Lower lobe of right lung (tissue), 2 donors: ENCODE data around the gene PLD6. TPM values are rescaled to one million over a fixed set of nuclear protein-coding genes. Genes with fewer than 3 reads are reported as not detected.
"Not testable (repeated sequence)": the region's sequence is repeated elsewhere in the genome, so short reads cannot be mapped to it uniquely, and the experiment has no call there.

Source experiments
- ATAC-seq, 2 donors: fragments of 200-7000 bp; cut with Tn5 transposase; one replicate each; pipeline ENCODE4 v1.9.1; 2020 to 2022; ENCODE audit warnings: mild to moderate bottlenecking in 2 of 2, moderate library complexity in 2 of 2
- DNase-seq: peaks from one replicate; pipeline ENCODE4 v3.0.0-alpha.2; 2020
- H3K27ac ChIP-seq: fragments of 200-600 bp; one replicate; pipeline ENCODE4 v1.8.0; 2022
- H3K27me3 ChIP-seq: fragments of 200-600 bp; one replicate; pipeline ENCODE4 v1.8.0; 2022; ENCODE audit warnings: low read depth
- H3K36me3 ChIP-seq: fragments of 200-600 bp; one replicate; pipeline ENCODE4 v1.8.0; 2022; ENCODE audit warnings: mild to moderate bottlenecking
- H3K4me1 ChIP-seq: fragments of 200-600 bp; one replicate; pipeline ENCODE4 v1.8.0; 2022
- H3K4me3 ChIP-seq: fragments of 200-600 bp; one replicate; pipeline ENCODE4 v1.8.0; 2022; ENCODE audit warnings: mild to moderate bottlenecking
- H3K9me3 ChIP-seq: fragments of 200-600 bp; one replicate; pipeline ENCODE4 v1.8.0; 2022
- CTCF ChIP-seq: fragments of 200-600 bp; IDR thresholded peaks from one replicate; pipeline ENCODE4 v1.8.0; 2022; ENCODE audit warnings: antibody characterized with exemption, mild to moderate bottlenecking
- intact Hi-C: fragments of 100-400 bp; cut with DNase I; formaldehyde crosslinking; loops from one replicate; pipeline ENCODE4 v1.11.0; 2022
- total RNA-seq: library from RNA; stranded (reverse); fragmentation: NEBNext Ultra II Directional; extraction: Animal tissue kit (Norgen Biotek cat#: 25700); gene quantifications from one replicate; pipeline ENCODE4 v1.2.1, GENCODE V29; 2021
- donor health status: DM: no; HTN: yes; CAD: no; lungs with severe emphysema.

Gene PLD6
- total RNA-seq, 1 donor from 2014 or later, result 3.8 TPM

GRCh38 chr17:17198281-17198680 is 7.9 kb downstream of the PLD6 start:
- no peak for TF ChIP-seq CTCF
- no peak for ATAC-seq
- intact Hi-C loops, result no loop called here
- no peak for DNase-seq
- Histone ChIP-seq H3K27me3 (no peaks in the 10 kb centered on the region), H3K27ac (no peak overlapping the region), H3K36me3 (peaks cover 9% of the 10 kb centered on the region), H3K4me3 (no peak overlapping the region), H3K9me3 (no peaks in the 10 kb centered on the region), H3K4me1 (peaks cover 8% of the 10 kb centered on the region)

GRCh38 chr17:17196776-17197175 is 9.4 kb downstream of the PLD6 start:
- no peaks in the 10 kb centered on the region for H3K9me3 ChIP-seq
- intact Hi-C loops, result no loop called here
- H3K4me1 ChIP-seq, result peaks cover 11% of the 10 kb centered on the region
- TF ChIP-seq CTCF, result no peak
- no peak for DNase-seq
- no peak overlapping the region for H3K27ac ChIP-seq
- no peaks in the 10 kb centered on the region for H3K27me3 ChIP-seq
- ATAC-seq, result no peak
- no peaks in the 10 kb centered on the region for H3K36me3 ChIP-seq
- no peak overlapping the region for H3K4me3 ChIP-seq

- DNase-seq, H3K4me3 ChIP-seq, H3K9me3 ChIP-seq, H3K36me3 ChIP-seq, H3K27ac ChIP-seq, ATAC-seq, H3K27me3 ChIP-seq, intact Hi-C loops: not testable (repeated sequence)
- H3K4me1 ChIP-seq, result peaks cover 16% of the 10 kb centered on the region
Observed at GRCh38 chr17:17195466-17195865, 10.7 kb downstream of the PLD6 start.

GRCh38 chr17:17191961-17192381 is 14.2 kb downstream of the PLD6 start:
- Histone ChIP-seq H3K4me1 (peaks cover 27% of the 10 kb centered on the region), H3K9me3 (no peaks in the 10 kb centered on the region), H3K27me3 (no peaks in the 10 kb centered on the region), H3K4me3 (no peak overlapping the region), H3K27ac (no peak overlapping the region), H3K36me3 (peaks cover 32% of the 10 kb centered on the region)
- ATAC-seq, result no peak
- no peak for DNase-seq
- TF ChIP-seq CTCF, result no peak
- intact Hi-C loops, result no loop called here

- DNase-seq, result no peak
- TF ChIP-seq CTCF, result no peak
Observed at GRCh38 chr17:17191346-17191792, 14.8 kb downstream of the PLD6 start.

GRCh38 chr17:17190188-17190587 is 15.9 kb downstream of the PLD6 start:
- H3K4me1 ChIP-seq, result peaks cover 45% of the 10 kb centered on the region
- H3K36me3 ChIP-seq, result peaks cover 32% of the 10 kb centered on the region
- DNase-seq (no peak), ATAC-seq (no peak)
- no peak overlapping the region for H3K27ac ChIP-seq
- no peak overlapping the region for H3K4me3 ChIP-seq
- H3K27me3 ChIP-seq, result no peaks in the 10 kb centered on the region
- no peak for TF ChIP-seq CTCF
- no peaks in the 10 kb centered on the region for H3K9me3 ChIP-seq
- intact Hi-C loops, result no loop called here

More at GRCh38 chr17:17191346-17191792, 14.8 kb downstream of the PLD6 start:
- intact Hi-C loops, result no loop called here
- peaks cover 32% of the 10 kb centered on the region for H3K36me3 ChIP-seq
- peaks cover 33% of the 10 kb centered on the region for H3K4me1 ChIP-seq
- H3K4me3 ChIP-seq, result no peak overlapping the region
- H3K27me3 ChIP-seq, result no peaks in the 10 kb centered on the region
- no peaks in the 10 kb centered on the region for H3K9me3 ChIP-seq
- ATAC-seq, result no peak
- H3K27ac ChIP-seq, result no peak overlapping the region
